Mesenchymal stem cell (in vitro differentiated cells and primary cell): Measurements from ENCODE around the gene NMRK1. TPM values are rescaled to one million over a fixed set of nuclear protein-coding genes. Genes with fewer than 3 reads are reported as not detected.

ENCODE experiments used
- DNase-seq: peaks from one replicate; pipeline ENCODE4 v3.0.0-alpha.2; 2013
- H2AFZ ChIP-seq: one replicate; pipeline ENCODE4 v1.6.1; 2013; ENCODE audit warnings: low read depth, mild to moderate bottlenecking, control low read depth, inconsistent platforms, low read length, moderate library complexity
- H2AK5ac ChIP-seq: 2 replicates; pipeline ENCODE4 v1.6.1; 2013; ENCODE audit warnings: low read length, moderate library complexity, mild to moderate bottlenecking, inconsistent platforms; ENCODE audit not compliant: severe bottlenecking
- H2BK120ac ChIP-seq: one replicate; pipeline ENCODE4 v1.6.1; 2013; ENCODE audit warnings: low read depth, mild to moderate bottlenecking, inconsistent platforms, low read length, moderate library complexity
- H2BK12ac ChIP-seq, 2 experiments: one replicate each; pipeline ENCODE4 v1.6.1; 2013; ENCODE audit warnings: inconsistent platforms in 2 of 2, low read length in 2 of 2, mild to moderate bottlenecking in 2 of 2, moderate library complexity in 2 of 2, control low read depth in 1 of 2
- H2BK15ac ChIP-seq: one replicate; pipeline ENCODE4 v1.6.1; 2013; ENCODE audit warnings: mild to moderate bottlenecking, low read depth, inconsistent platforms; ENCODE audit not compliant: poor library complexity, severe bottlenecking
- H2BK5ac ChIP-seq: 2 replicates; pipeline ENCODE4 v1.6.1; 2013; ENCODE audit warnings: low read depth, mild to moderate bottlenecking, low read length, control low read depth, inconsistent platforms; ENCODE audit not compliant: poor library complexity, severe bottlenecking
- H3K14ac ChIP-seq, 2 experiments: one replicate each; pipeline ENCODE4 v1.6.1; 2013; ENCODE audit warnings: inconsistent platforms in 2 of 2, low read length in 2 of 2, control low read depth in 1 of 2, mild to moderate bottlenecking in 1 of 2, moderate library complexity in 1 of 2
- H3K18ac ChIP-seq, 2 experiments: one replicate each; pipeline ENCODE4 v1.6.1; 2013; ENCODE audit warnings: inconsistent platforms in 2 of 2, low read length in 2 of 2, control low read depth in 1 of 2, low read depth in 1 of 2, mild to moderate bottlenecking in 1 of 2
- H3K23ac ChIP-seq, 2 experiments: one replicate each; pipeline ENCODE4 v1.6.1; 2013; ENCODE audit warnings: inconsistent platforms in 2 of 2, low read length in 2 of 2, mild to moderate bottlenecking in 2 of 2, moderate library complexity in 2 of 2, control low read depth in 1 of 2
- H3K27ac ChIP-seq: 2 replicates; pipeline ENCODE4 v1.5.1; 2013; ENCODE audit warnings: mild to moderate bottlenecking, moderate library complexity, low read length, control low read depth, inconsistent platforms; ENCODE audit not compliant: poor library complexity, severe bottlenecking
- H3K27me3 ChIP-seq, 2 experiments: 2 replicates each; pipeline versions ENCODE4 v1.6.1 to v1.7.0; 2013; ENCODE audit warnings: low read length in 2 of 2, mild to moderate bottlenecking in 2 of 2, moderate library complexity in 2 of 2, control low read depth in 1 of 2, inconsistent platforms in 1 of 2; ENCODE audit not compliant: control insufficient read depth in 1 of 2, insufficient read depth in 1 of 2
- H3K36me3 ChIP-seq, 2 experiments: 2 replicates each; pipeline versions ENCODE4 v1.6.1 to v1.7.0; 2013; ENCODE audit warnings: low read length in 2 of 2, control low read depth in 1 of 2, inconsistent platforms in 1 of 2, low read depth in 1 of 2, mild to moderate bottlenecking in 1 of 2; ENCODE audit not compliant: insufficient read depth in 2 of 2, control insufficient read depth in 1 of 2
- H3K4ac ChIP-seq, 2 experiments: one replicate each; pipeline ENCODE4 v1.6.1; 2013; ENCODE audit warnings: inconsistent platforms in 2 of 2, low read length in 2 of 2, mild to moderate bottlenecking in 2 of 2, moderate library complexity in 2 of 2, control low read depth in 1 of 2, low read depth in 1 of 2
- H3K4me1 ChIP-seq: 2 replicates; pipeline ENCODE4 v1.6.1; 2013; ENCODE audit warnings: low read depth, low read length, control low read depth; ENCODE audit not compliant: control insufficient read depth, insufficient read depth
- H3K4me2 ChIP-seq: 2 replicates; pipeline ENCODE4 v1.6.1; 2013; ENCODE audit warnings: low read length, mild to moderate bottlenecking, inconsistent platforms; ENCODE audit not compliant: poor library complexity, severe bottlenecking
- H3K4me3 ChIP-seq, 2 experiments: 2 replicates each; pipeline versions ENCODE4 v1.5.1 to v1.7.0; 2013; ENCODE audit warnings: low read length in 2 of 2, mild to moderate bottlenecking in 2 of 2, control low read depth in 1 of 2, low read depth in 1 of 2; ENCODE audit not compliant: insufficient read depth in 1 of 2
- H3K79me1 ChIP-seq: replicated peaks from 2 replicates; pipeline ENCODE4 v1.6.1; 2013; ENCODE audit warnings: mild to moderate bottlenecking, control low read depth, low read length, inconsistent platforms; ENCODE audit not compliant: poor library complexity, severe bottlenecking
- H3K9ac ChIP-seq: 2 replicates; pipeline ENCODE4 v1.7.0; 2013; ENCODE audit warnings: mild to moderate bottlenecking, low read length, moderate library complexity
- H3K9me3 ChIP-seq: 2 replicates; pipeline ENCODE4 v1.7.0; 2013; ENCODE audit warnings: mild to moderate bottlenecking, low read length; ENCODE audit not compliant: control insufficient read depth
- H4K8ac ChIP-seq: one replicate; pipeline ENCODE4 v1.6.1; 2013; ENCODE audit warnings: inconsistent platforms, mild to moderate bottlenecking, low read length, moderate library complexity
- H4K91ac ChIP-seq: one replicate; pipeline ENCODE4 v1.6.1; 2013; ENCODE audit warnings: mild to moderate bottlenecking, low read length, inconsistent platforms
- WGBS: methylation state at CpG from one replicate; pipeline ENCODE4 v1.1.7; 2013; ENCODE audit warnings: mixed read lengths; 5-methylcytosine and 5-hydroxymethylcytosine counted together
- polyA plus RNA-seq, 2 experiments: library from polyadenylated mRNA; stranded (reverse); fragments of 200-250 nt; gene quantifications; one replicate each; pipeline ENCODE4 v1.2.3, GENCODE V29; 2013

NMRK1 gene
- 16.4 TPM for polyA plus RNA-seq (2013, experiment 1 of 2)
- 16.6 TPM for polyA plus RNA-seq (2013, experiment 2 of 2)

- H3K27me3 ChIP-seq = no peaks in the 10 kb centered on the region
- peak within 1 kb of the TSS; percentile 63 to 97 for H2BK12ac ChIP-seq
- peak within 1 kb of the TSS; percentile 99 for H2AFZ ChIP-seq
- peak within 1 kb of the TSS; percentile 80 to 98 for H3K4ac ChIP-seq
- H2AK5ac ChIP-seq = peak within 1 kb of the TSS; percentile 46
- peak within 1 kb of the TSS in 1 of 2 experiments; percentile 97 for H3K14ac ChIP-seq
- peaks cover 26% of the 10 kb centered on the region for H3K79me1 ChIP-seq
- no peaks in the 10 kb centered on the region for H3K36me3 ChIP-seq
- H3K23ac ChIP-seq = peak within 1 kb of the TSS in 1 of 2 experiments; percentile 50
- H2BK5ac ChIP-seq = peak within 1 kb of the TSS; percentile 81
- peak within 1 kb of the TSS; percentile 80 for H3K27ac ChIP-seq
- peak within 1 kb of the TSS; percentile 97 for H3K4me3 ChIP-seq
- peak within 1 kb of the TSS; percentile 54 for H2BK120ac ChIP-seq
- peaks cover 15% of the 10 kb centered on the region for H3K4me1 ChIP-seq
- peak within 1 kb of the TSS; percentile 96 for H3K9ac ChIP-seq
- DNase-seq = peak; percentile 96
- H2BK15ac ChIP-seq = peak within 1 kb of the TSS; percentile 75
- H3K9me3 ChIP-seq = no peaks in the 10 kb centered on the region
- peak within 1 kb of the TSS; percentile 92 to 97 for H3K18ac ChIP-seq
- H4K91ac ChIP-seq = peak within 1 kb of the TSS; percentile 93
- H3K4me2 ChIP-seq = peak within 1 kb of the TSS; percentile 91
- peak within 1 kb of the TSS; percentile 88 for H4K8ac ChIP-seq
- WGBS = under 1% methylated on average over 82 of the region's 93 CpGs
These were observed at the start of gene NMRK1, which contains the start of gene OSTF1 for GRCh38 chr9:75087824-75088645. Gene NMRK1 (minus strand): TSS chr9:75088155. CDS start chr9:75083115, 5,040 bp downstream. Gene OSTF1 (plus strand): TSS chr9:75088514. CDS start chr9:75088693, 179 bp downstream.

DNA sequence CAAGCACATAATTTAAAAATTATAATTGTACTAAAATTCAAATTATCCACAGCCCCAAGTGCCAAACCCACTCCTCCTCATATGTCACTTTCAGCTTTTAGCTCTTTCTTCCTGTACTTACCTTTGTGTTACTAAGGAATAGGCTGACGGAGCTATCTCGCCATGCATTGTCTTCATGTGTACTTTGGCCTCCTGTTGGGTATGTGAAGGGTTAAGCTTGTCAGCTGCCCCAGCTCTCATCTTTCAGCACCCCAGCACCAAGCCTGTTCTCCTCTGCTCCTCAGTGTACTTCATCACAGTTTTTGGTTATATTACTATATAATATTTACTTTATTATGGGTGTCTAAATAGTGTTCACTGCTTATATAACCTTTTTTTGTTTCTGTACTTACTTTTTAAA lies 46.5 kb upstream of the NMRK1 start:
- no peak for DNase-seq
- H2AFZ ChIP-seq = no peak overlapping the region
- no peaks in the 10 kb centered on the region for H3K27me3 ChIP-seq
- peak overlapping the region; percentile 23 for H2BK15ac ChIP-seq
- no peaks in the 10 kb centered on the region for H3K4me1 ChIP-seq
- no peak overlapping the region for H2BK5ac ChIP-seq
- H3K4me3 ChIP-seq = no peak overlapping the region
- H3K9ac ChIP-seq = no peak overlapping the region
- no peak overlapping the region for H3K18ac ChIP-seq
- H3K27ac ChIP-seq = no peak overlapping the region
- H2AK5ac ChIP-seq = no peak overlapping the region
- no peak overlapping the region for H3K23ac ChIP-seq
- H3K4me2 ChIP-seq = no peak overlapping the region
- H3K4ac ChIP-seq = no peak overlapping the region
- H3K36me3 ChIP-seq = peaks cover 11 to 85% of the 10 kb centered on the region in 2 experiments
- H4K8ac ChIP-seq = no peak overlapping the region
- 100% methylated on average over 1 of the region's 2 CpGs for WGBS
- H3K14ac ChIP-seq = no peak overlapping the region
- no peak overlapping the region for H2BK12ac ChIP-seq
- H3K79me1 ChIP-seq = peaks cover 7% of the 10 kb centered on the region
- no peak overlapping the region for H4K91ac ChIP-seq
- no peaks in the 10 kb centered on the region for H3K9me3 ChIP-seq
- H2BK120ac ChIP-seq = no peak overlapping the region

GRCh38 chr9:75133396-75133795 lies 45.4 kb upstream of the NMRK1 start:
- WGBS = 93% methylated on average over 3 of the region's 3 CpGs

DNA sequence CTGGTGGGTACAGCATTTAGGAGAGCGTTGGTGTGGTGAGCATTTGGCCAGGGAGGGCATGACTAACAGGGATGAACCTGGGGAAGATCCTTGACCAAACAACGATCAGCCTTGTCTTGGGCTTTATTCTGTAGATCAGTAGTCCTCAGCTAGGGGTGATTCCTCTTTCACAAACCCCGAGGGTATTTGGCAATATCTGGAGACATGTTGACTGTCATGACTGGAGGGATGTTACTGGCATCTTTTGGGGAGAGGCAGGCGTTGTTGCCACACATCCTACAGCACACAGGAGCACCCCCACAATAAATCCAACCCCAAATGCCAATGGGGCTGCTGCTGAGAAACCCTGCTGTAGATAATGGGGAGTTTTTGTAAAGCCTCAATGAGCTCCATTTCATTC lies 44.3 kb upstream of the NMRK1 start:
- H3K4me1 ChIP-seq = no peaks in the 10 kb centered on the region
- no peak overlapping the region for H2AFZ ChIP-seq
- H3K4me3 ChIP-seq = no peak overlapping the region
- peaks cover 11 to 75% of the 10 kb centered on the region in 2 experiments for H3K36me3 ChIP-seq
- no peaks in the 10 kb centered on the region for H3K9me3 ChIP-seq
- H2BK12ac ChIP-seq = no peak overlapping the region
- H2BK15ac ChIP-seq = no peak overlapping the region
- no peak overlapping the region for H3K18ac ChIP-seq
- no peak for DNase-seq
- no peak overlapping the region for H2BK5ac ChIP-seq
- H3K79me1 ChIP-seq = peaks cover 7% of the 10 kb centered on the region
- H3K4me2 ChIP-seq = no peak overlapping the region
- no peaks in the 10 kb centered on the region for H3K27me3 ChIP-seq
- H2BK120ac ChIP-seq = no peak overlapping the region
- no peak overlapping the region for H3K23ac ChIP-seq
- H2AK5ac ChIP-seq = no peak overlapping the region
- H4K8ac ChIP-seq = no peak overlapping the region
- H3K4ac ChIP-seq = no peak overlapping the region
- H3K27ac ChIP-seq = no peak overlapping the region
- no peak overlapping the region for H4K91ac ChIP-seq
- no peak overlapping the region for H3K14ac ChIP-seq
- WGBS = 96% methylated on average over 3 of the region's 4 CpGs
- H3K9ac ChIP-seq = no peak overlapping the region

More at GRCh38 chr9:75133396-75133795, 45.4 kb upstream of the NMRK1 start:
- peaks cover 11 to 87% of the 10 kb centered on the region in 2 experiments for H3K36me3 ChIP-seq
- H3K9ac ChIP-seq = no peak overlapping the region
- no peak for DNase-seq
- H3K9me3 ChIP-seq = no peaks in the 10 kb centered on the region
- H3K4me3 ChIP-seq = no peak overlapping the region
- no peak overlapping the region for H4K8ac ChIP-seq
- no peak overlapping the region for H3K23ac ChIP-seq
- H3K4ac ChIP-seq = no peak overlapping the region
- peaks cover 7% of the 10 kb centered on the region for H3K79me1 ChIP-seq
- H3K14ac ChIP-seq = no peak overlapping the region
- no peaks in the 10 kb centered on the region for H3K4me1 ChIP-seq
- H2BK5ac ChIP-seq = no peak overlapping the region
- H2BK12ac ChIP-seq = no peak overlapping the region
- H2AFZ ChIP-seq = no peak overlapping the region
- no peak overlapping the region for H2BK120ac ChIP-seq
- H3K27me3 ChIP-seq = no peaks in the 10 kb centered on the region
- H2AK5ac ChIP-seq = no peak overlapping the region
- H3K18ac ChIP-seq = no peak overlapping the region
- H4K91ac ChIP-seq = no peak overlapping the region
- no peak overlapping the region for H3K27ac ChIP-seq
- no peak overlapping the region for H2BK15ac ChIP-seq
- H3K4me2 ChIP-seq = no peak overlapping the region
